Activated CD8-positive, alpha-beta memory T cell treated with anti-CD3 and anti-CD28 coated beads for 36 hours (primary cell): ENCODE measurements around the gene DBH. TPM values are rescaled to one million over a fixed set of nuclear protein-coding genes. Genes with fewer than 3 reads are reported as not detected.

Experiments used
- CTCF ChIA-PET: fragments of 350-600 bp; sonication (Branson Sonifier 250); formaldehyde crosslinking; loops from one replicate; lab custom pipeline; 2021; ENCODE audit warnings: antibody characterized with exemption; lab: Charles Lee
- POLR2A ChIA-PET: fragments of 350-600 bp; sonication (Branson Sonifier 250); formaldehyde crosslinking; loops from one replicate; lab custom pipeline; 2021; ENCODE audit warnings: antibody characterized with exemption; lab: Charles Lee
- total RNA-seq, 2 experiments: library from RNA; stranded (reverse); gene quantifications; one replicate each; pipeline ENCODE4 v1.2.3, GENCODE V29; 2021

DBH gene
- total RNA-seq, 2 experiments from 2014 or later = not detected

- ChIA-PET POLR2A (interaction anchor here (0.8 to 2.6 kb wide), 2 partner anchors 19 to 26 kb away, joined by 4 to 13 read pairs; no protein-coding TSS in a partner anchor), CTCF (interaction anchor here (1.2 kb wide), 1 partner anchor 11 kb away, joined by 4 read pairs; no protein-coding TSS in a partner anchor)
Observed at GRCh38 chr9:133702798-133703590, 66.8 kb downstream of the DBH start.

- ChIA-PET POLR2A (no interaction called here), CTCF (interaction anchor here (1.0 kb wide), 1 partner anchor 556 kb away, joined by 4 read pairs; no protein-coding TSS in a partner anchor)
Observed at GRCh38 chr9:133703591-133704399, 67.6 kb downstream of the DBH start.

- POLR2A ChIA-PET = no interaction called here
- CTCF ChIA-PET = interaction anchor here (1.0 kb wide), 1 partner anchor 557 kb away, joined by 4 read pairs; no protein-coding TSS in a partner anchor
Observed at GRCh38 chr9:133704711-133705181, 68.6 kb downstream of the DBH start.

GRCh38 chr9:133705576-133705975 lies 69.4 kb downstream of the DBH start:
- ChIA-PET POLR2A (no interaction called here), CTCF (no interaction called here)

GRCh38 chr9:133706307-133707050 lies 70.3 kb downstream of the DBH start:
- ChIA-PET POLR2A (no interaction called here), CTCF (no interaction called here)

- ChIA-PET POLR2A (no interaction called here), CTCF (no interaction called here)
Observed at GRCh38 chr9:133707065-133707762, 71.1 kb downstream of the DBH start.

- ChIA-PET CTCF (interaction anchor here (1.6 kb wide), 1 partner anchor 24 kb away, joined by 6 read pairs; no protein-coding TSS in a partner anchor), POLR2A (no interaction called here)
Observed at GRCh38 chr9:133707763-133708245, 71.6 kb downstream of the DBH start.

- POLR2A ChIA-PET = no interaction called here
Observed at GRCh38 chr9:133708246-133709014, 72.3 kb downstream of the DBH start.

More at GRCh38 chr9:133708246-133709014, 72.3 kb downstream of the DBH start:
- CTCF ChIA-PET = interaction anchor here (0.6 to 1.6 kb wide), 3 partner anchors 25 to 132 kb away, joined by 3 to 7 read pairs (median 6); no protein-coding TSS in a partner anchor

Other genes starting within 250 kb of the DBH start
- gene REXO4, start 218.4 kb upstream of the DBH start, total RNA-seq = 10 to 100 TPM; 49.5 to 52.0 TPM
- 1 to 10 TPM in 1 of 2 experiments, under 1 TPM in 1; 0.89 to 1.4 TPM for gene ADAMTS13, start 214.0 kb upstream of the DBH start, total RNA-seq
- gene CACFD1, start 176.4 kb upstream of the DBH start, total RNA-seq = under 1 TPM; 0.90 to 0.97 TPM
- gene SLC2A6, start 157.3 kb upstream of the DBH start, total RNA-seq = 10 to 100 TPM; 14.3 to 14.4 TPM
- gene MYMK, start 111.4 kb upstream of the DBH start, total RNA-seq = not detected
- under 1 TPM in 1 of 2 experiments, not detected in 1; 0.04 TPM for gene ADAMTSL2, start 101.7 kb upstream of the DBH start, total RNA-seq
- not detected for gene FAM163B, start 27.0 kb upstream of the DBH start, total RNA-seq
- 1 to 10 TPM; 1.6 to 2.1 TPM for gene SARDH, start 102.0 kb downstream of the DBH start, total RNA-seq